Right hindlimb (tissue), 1 donor: ENCODE data around the gene NUMB.
"Not testable (repeated sequence)": the region's sequence is repeated elsewhere in the genome, so short reads cannot be mapped to it uniquely, and the experiment has no call there.

Source experiments
- DNase-seq: peaks from one replicate; pipeline ENCODE4 v3.0.0-alpha.2; 2018

Gene NUMB

DNA sequence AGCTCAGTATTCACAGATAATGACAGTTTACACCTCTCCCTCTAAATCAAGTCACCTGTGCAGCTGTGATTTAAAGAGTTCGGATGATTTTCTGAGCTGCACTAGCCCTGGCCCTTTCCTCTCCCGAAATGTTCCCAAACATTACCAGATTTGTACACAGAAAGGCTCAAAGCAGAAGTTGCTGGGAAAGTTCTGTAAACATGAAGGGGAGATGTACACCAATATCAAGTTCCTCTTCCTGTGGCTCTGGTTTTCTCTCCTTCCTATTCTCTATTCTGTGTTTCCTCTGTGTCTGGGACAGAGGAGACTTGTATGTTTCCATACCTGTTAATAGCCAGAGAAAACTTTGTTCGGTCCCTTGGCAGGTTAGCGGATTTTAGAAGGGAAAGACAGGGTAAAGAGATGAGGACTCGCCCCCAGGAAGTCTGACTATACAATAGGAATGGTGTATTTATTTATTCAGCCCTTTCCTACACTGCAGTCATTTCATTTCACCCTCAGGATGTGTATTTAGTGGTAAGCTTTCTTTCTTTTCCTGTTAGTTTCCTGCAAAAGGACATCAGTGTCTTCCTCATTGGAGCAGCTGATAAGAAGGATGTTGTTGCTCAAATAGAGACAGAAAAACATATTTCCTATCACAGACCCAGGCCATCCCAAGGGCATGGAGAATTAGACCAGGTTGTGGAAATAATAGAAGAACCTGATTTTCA, 7.6 kb upstream of the NUMB start:
- no peak for DNase-seq

DNA sequence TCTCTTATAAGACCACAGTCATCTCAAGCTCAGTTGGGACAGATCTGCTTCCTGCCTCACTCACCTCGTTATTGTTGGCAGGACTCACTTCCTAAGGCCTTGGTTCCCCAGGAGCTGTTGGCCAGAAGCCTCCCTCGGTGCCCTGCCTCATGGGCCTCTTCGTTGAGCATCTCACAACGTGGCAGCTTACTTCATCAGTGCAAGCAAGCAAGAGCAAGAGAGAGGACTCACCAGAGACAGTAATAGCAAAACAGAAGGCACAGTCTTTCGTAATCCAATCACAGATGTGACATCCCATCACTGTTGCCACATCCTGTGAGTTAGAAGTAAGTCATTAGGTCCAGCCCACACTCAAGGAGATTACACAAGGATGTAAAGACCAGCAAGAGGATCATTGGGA, 5.1 kb upstream of the NUMB start:
- DNase-seq: no peak

DNA sequence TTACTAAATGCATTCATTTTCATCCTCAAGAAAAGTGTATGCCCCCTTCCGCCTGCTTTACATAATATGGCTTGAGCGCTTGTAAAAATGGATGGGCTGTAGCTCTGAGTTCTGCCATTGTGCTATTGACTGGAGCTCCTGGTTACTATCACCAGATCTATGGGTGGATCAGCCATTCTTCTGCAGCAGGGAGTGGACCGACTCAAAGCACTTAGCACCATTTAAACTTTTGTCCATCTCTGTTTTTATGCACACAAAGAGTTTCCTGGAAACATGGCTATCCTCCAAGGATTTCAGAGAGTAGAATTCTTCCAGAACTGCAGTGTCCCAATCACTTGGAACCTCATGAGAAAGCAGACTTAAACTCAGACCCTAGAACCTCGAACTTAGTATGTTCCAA, 4.5 kb upstream of the NUMB start:
- no peak for DNase-seq

DNA sequence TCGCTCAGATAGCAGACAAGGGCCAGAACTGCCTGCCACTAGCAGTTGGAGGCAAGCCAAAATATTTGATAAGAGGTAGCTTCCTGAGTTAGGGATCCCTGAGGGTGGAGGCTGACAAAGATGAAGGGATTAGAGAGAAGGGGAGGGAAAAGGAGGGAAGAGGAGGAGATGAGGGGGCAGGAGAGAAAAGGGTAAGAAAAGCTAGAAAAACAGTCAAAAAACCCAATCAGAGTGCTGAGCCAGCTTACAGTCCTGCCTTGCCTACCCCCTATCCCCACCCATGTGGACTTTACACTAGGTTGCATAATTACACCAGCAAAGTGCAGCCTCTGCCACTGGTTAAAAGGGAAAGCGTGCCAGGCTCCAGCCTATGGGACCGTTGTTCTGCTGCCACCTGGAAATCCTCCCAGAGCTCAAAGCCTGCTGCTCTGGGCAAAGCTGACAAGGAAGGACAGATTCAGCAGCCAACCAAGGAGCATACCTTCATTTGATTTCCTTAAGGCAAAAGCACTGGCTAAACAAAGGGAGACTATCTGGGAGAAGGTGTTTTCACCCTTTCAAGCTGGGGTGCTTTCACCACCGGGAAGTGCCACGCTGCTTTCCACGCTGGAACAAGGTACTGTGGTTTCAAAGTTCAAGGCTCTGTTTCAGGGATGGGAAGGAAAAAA, 3.8 kb upstream of the NUMB start:
- peak; percentile 30 for DNase-seq

- no peak for DNase-seq
Measured at GRCh38 chr14:73461478-73462047, 3.2 kb upstream of the NUMB start.

- no peak for DNase-seq
Measured at GRCh38 chr14:73460691-73461127, 2.4 kb upstream of the NUMB start.

DNA sequence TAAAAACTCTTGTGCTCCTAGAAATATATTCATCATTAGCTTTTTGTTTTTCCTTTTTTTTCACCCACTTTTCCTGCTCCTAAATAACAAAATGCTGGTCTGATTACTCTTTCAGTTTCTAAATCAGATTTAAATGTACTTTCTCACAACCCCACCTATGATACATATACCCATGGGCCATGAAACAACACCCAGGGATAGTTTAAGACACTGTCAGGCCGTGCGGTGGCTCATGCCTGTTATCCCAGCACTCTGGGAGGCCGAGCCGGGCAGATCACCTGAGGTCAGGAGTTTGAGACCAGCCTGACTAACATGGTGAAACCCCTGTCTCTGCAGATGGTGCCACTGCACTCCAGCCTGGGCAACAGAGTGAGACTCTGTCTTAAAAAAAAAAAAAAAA, 1.6 kb upstream of the NUMB start:
- no peak for DNase-seq

GRCh38 chr14:73457924-73458182, 493 bp downstream of the NUMB start:
- DNase-seq: peak; percentile 57

GRCh38 chr14:73457041-73457923, 1.1 kb downstream of the NUMB start:
- DNase-seq: peak; percentile 35

DNA sequence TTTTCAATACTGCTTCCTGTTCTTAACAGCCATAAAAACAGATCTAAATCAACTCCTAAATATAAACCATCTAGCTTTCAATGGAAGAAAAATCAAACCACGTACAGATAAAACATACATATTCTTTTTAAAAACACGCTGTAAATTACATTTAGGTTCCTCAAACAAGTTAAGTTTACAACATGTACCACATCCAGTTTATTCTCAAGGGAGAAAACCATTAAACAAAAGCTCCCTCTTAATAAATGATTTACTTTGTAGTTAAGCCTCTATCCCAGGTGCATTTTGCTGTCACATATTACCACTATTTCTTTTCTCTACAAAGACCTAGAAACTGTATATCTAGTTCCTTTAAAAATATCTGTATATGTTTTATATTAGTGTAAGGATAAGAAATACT, 3.1 kb downstream of the NUMB start:
- DNase-seq: no peak

DNA sequence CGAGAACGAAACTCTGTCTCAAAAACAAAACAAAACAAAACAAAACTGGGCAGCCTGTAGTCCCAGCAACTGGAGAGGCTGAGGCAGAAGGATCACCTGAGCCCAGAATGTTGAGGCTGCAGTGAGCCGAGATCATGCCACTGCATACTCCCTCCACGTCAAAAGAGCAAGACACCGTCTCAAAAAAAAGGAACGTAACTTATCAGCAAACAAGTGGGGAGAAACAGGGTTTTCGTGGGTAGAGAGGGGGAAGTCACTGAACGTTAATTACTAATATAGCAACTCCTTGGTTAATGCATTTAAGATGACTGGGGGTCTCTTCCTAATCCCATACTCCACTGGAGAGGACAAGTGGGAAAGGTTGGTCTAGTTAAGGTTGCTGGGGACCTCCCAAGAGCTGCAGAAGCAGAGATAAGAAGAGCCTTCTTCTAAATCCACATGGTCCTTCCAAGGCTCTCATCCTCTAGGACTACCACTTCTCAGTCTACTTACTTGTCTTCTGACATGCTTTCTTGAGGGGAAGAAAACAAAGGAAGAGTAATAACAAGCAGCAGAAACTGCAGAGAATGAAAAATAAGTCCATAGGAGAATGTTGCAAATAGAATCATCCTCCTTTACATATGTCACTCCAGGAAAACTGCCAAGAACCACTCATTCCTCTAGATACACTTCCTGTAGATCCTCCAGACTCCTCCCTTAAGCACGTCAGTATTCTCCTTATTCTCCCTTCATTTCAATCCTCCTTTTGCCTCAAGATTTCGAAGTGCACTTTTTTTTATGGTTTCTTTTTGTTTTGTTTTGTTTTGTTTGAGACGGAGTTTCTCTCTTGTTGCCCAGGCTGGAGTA, 5.8 kb downstream of the NUMB start:
- DNase-seq: no peak

GRCh38 chr14:73443758-73444157, 14.6 kb downstream of the NUMB start:
- DNase-seq: no peak

GRCh38 chr14:73441286-73441685, 17.1 kb downstream of the NUMB start:
- DNase-seq: no peak

GRCh38 chr14:73438993-73439392, 19.4 kb downstream of the NUMB start:
- no peak for DNase-seq

- no peak for DNase-seq
Measured at GRCh38 chr14:73437206-73437605, 21.1 kb downstream of the NUMB start.

DNA sequence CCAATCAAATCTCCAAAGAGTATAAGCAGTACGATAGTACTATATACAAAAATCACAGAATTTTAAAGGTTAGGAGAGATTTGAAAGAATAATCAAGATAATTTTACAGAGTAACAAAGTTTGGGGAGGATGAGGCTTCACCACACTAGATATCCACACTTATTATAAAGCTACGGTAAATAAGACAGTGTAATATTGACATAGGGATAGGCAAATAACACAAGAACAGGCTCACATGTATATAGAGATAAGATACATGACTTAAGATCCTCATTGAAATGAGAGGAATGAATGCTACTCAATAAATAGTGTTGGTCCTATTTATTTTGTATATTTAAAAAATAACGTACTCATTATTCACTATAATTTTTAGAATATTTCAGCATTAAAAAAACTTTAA, 26.2 kb downstream of the NUMB start:
- DNase-seq: no peak

GRCh38 chr14:73428353-73428824, 30.0 kb downstream of the NUMB start:
- DNase-seq: no peak

DNA sequence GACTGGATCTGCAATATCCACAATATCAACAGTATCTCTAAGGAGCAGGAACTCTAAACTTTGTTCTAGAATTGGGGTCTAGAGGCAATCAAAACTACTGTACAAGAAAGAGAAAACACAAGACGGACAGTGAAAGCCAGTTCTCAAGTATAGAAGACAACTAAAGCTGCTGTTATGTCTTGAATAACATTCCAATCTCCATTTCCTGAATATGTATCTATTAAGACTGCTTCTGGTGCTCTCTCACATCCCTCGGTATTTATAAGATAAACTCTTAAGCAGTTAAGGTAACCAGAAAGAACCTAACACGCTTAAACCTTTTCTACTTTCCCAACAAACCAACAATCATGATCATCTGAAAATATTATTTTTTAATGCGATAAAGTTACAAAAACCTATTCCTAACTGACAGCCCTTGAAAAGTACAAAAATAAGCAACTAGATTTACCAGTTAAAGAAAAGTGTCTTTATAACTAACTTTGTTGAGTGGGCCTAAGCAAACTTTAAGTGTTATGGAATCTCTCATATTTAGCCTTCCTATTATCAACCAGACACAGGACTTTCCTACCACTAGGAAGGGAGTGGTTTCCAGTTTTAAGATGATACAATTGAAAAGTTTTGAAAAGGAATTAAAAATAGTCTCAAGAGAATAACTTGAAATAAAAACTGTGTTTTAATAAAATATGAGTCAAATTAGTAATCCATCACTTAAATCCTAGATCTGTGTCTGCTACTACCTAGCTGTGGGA, 30.7 kb downstream of the NUMB start:
- DNase-seq: no peak

DNA sequence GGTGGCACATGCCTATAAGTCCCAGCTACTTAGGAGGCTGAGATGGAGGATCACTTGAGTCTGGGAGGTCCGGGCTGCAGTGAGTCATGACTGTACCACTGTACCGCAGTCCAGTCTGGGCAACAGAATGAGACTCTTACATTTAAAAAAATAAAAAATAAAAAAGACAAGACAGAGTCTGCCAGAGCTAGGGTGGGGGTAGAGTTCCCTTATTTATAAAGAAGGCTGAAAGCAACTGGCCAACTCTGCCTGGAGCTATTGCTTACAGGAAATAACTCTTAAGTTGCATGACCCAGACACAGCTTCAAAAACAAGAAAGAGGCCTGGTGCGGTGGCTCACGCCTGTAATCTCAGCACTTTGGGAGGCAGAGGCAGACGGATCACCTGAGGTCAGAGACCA, 31.5 kb downstream of the NUMB start:
- no peak for DNase-seq

DNA sequence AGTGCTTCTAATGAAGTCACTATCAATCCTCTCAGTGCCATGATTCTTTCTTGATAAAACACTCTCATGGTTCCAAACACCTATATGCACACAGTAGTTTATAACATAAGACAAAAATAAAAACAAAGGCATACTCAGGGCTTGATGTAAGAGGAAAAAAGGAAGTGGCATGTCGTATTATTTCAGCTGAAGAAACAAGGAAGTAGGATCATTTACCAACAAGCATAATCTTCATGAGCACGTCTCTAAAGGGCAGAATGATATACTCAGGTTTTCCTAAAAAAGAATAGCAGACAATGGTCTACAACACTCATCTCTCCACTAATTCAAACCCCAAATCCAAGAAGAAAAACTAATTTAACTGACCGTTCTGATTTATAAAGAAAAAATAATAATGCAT, 33.9 kb downstream of the NUMB start:
- DNase-seq: no peak

DNA sequence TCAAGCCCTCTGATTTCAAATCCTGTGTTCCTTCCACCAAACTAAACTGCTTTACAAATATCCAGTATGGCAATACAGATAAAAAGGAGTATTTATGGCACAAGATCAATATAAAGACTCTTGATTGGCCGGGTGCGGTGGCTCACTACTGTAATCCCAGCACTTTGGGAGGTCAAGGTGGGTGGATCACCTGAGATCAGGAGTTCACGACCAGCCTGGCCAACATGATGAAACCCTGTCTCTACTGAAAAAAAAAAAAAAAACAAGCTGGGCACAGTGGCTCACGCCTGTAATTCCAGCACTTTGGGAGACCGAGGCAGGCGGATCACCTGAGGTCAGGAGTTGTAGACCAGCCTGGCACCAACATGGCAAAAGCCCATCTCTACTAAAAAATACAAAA, 35.3 kb downstream of the NUMB start:
- not testable (repeated sequence) for DNase-seq

DNA sequence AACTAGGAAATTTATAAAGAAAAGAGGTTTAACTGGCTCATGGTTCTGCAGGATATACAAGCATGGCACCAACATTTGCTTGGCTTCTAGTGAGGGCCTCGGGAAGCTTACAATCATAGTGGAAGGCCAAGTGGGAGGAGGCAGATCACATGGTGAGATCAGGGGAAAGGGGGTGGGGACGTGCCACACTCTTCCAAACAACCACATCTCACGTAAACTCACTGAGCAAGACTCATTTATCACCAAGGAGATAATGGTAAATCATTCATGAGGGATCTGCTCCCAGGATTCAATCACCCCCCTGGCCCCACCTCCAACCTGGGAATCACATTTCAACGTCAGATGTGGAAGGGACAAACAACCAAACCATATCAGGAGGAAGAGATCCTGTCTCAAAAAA, 35.8 kb downstream of the NUMB start:
- DNase-seq: no peak
